NCI-H128 (cell line): ENCODE results near the gene POMT2.

Experiments
- DNase-seq: peaks from one replicate; lab custom pipeline; 2025; ENCODE audit not compliant: unreplicated experiment; lab: John Stamatoyannopoulos, UW

POMT2 gene

DNA sequence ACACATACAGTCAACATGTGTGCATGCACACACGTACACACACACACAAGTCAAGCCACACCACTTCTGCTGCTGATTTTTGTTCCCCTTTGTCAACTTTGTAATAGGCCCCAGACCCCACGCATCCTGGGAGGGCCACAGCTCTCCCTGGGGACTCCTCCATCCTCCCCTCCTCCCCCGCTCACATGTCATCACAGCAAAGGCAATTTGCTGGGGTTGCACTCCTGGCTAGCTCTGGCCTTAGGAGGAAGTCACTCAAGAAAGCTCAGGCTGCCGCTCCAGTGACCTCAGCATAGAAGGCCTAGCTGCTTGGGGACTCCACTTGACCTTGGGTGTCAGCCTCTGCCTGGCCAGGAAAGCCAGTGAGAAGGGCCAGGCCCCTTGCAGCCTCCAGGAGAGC, 76.8 kb downstream of the POMT2 start:
- DNase-seq, result no peak

DNA sequence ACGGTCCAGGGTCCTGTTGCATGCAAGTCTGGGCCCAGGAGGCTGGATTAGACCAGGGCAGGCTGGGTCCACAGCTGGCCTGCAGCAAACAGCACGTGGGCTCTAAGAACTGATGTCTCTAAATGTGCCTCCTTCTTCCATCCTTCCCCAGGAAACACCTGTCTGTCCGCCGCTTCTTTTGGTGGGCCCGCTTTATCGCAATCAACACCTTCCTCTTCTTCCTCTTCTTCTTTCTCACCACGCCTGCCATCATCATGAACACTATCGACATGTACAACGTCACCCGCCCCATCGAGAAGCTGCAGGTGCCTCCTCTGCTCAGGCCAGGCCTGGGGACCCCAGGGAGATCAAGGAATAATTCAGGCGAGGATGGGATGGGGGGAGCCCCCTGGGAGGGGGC, 77.9 kb downstream of the POMT2 start:
- DNase-seq, result no peak

DNA sequence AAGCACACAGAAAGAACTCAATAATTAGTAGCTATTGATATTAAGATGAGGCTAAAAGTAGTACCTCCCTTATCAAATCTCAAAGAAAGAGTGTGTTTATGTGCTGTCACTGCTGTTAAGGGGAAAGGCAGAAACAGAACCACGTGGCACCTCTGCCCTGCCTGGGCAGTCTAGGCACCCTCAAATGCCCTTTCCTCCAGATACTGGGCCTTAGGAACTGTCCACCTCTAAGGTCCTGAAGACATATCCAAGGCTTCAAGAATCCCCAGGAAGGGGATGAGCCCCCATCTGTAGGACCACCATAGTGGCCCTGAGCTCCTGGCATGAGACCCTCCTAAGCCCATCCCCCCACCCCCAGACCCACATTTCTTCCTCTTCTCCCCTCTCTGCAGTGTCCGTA, 78.7 kb downstream of the POMT2 start:
- no peak for DNase-seq

DNA sequence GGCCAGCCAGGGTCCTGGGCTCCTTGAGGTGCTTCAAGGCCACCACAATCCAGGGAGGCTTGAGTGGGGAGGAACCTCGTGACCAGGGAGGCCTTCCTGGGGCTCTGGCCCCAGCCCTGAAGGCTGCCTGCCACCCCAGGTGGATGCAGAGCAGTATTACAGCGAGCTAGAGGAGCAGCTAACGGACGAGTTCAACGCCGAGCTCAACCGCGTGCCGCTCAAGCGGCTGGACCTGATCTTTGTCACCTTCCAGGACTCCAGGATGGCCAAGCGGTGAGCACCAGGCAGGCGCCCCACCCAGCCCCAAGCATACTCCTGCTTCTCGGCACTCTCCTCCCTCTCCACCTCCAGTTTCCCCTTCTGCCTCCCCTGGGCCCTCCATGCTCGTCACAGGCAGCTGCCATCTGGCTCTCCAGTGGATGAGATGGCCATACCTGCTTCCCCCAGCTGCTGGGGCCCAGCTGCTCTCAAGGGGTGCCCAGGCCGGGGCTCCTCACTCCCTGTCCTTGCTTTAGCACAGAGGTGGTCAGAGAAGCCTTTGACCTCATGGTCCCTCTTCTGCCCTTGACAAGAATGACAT, 80.3 kb downstream of the POMT2 start:
- no peak for DNase-seq

DNA sequence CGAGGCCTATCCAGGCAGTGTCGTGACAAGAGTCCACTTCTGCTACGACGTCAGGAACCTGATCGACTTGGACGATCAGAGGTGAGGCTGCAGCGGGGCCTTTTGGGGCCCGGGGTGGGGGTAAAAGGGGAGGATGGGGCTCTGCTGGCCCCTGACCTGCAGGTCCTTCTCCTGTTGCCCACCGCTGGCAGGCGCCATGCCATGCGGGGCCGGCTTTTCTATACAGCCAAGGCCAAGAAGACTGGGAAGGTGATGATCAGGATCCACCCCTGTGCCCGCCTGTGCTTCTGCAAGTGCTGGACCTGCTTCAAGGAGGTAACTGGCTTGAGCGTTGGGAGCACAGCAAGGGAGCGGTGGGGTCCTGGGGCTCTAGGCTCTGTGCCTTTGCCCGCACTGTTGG, 81.3 kb downstream of the POMT2 start:
- DNase-seq, result no peak

DNA sequence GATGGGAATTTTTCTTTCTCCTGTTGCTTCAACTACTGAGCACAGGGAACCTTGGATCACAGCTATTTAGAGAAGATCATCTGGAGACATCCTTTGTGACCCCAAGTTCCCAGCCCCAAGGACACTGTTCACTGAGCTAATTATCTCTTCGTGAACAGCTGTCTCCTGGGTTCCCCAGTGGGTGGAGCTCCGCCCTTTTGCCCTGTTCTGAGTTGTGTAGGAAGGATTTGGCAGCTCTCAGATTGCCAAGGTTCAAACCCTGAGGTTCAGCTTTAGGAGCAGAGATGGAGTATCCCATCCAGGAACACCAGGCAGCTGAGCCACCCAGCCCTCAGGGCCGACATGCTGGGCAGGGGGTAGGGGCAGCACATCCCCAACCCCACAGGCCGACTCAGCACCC, 81.7 kb downstream of the POMT2 start:
- no peak for DNase-seq

DNA sequence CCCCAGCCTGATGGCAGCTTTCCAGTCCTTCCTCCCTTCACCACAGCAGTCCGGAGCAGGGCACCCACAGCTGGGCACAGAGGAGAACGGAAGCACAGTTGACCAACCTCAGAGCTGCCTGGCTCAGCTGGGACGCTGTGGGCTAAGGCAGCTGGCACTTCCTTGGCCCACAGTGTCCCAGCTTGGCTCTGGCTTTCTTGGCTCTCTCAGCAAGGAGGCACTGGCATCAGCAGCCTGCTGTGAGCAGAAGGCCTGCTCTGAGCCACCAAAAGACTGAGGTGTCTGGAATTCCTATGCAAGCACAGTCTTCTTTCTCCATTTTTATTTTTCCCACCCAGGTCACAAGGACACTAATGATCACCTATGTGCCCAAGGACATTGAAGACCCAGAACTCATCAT, 82.3 kb downstream of the POMT2 start:
- no peak for DNase-seq

- DNase-seq, result no peak
Observed at GRCh38 chr14:77236814-77237213, 83.9 kb downstream of the POMT2 start.

GRCh38 chr14:77231721-77232120, 89.0 kb downstream of the POMT2 start:
- DNase-seq, result no peak

GRCh38 chr14:77230914-77231313, 89.8 kb downstream of the POMT2 start:
- DNase-seq, result no peak

GRCh38 chr14:77228056-77228455, 92.6 kb downstream of the POMT2 start:
- no peak for DNase-seq

DNA sequence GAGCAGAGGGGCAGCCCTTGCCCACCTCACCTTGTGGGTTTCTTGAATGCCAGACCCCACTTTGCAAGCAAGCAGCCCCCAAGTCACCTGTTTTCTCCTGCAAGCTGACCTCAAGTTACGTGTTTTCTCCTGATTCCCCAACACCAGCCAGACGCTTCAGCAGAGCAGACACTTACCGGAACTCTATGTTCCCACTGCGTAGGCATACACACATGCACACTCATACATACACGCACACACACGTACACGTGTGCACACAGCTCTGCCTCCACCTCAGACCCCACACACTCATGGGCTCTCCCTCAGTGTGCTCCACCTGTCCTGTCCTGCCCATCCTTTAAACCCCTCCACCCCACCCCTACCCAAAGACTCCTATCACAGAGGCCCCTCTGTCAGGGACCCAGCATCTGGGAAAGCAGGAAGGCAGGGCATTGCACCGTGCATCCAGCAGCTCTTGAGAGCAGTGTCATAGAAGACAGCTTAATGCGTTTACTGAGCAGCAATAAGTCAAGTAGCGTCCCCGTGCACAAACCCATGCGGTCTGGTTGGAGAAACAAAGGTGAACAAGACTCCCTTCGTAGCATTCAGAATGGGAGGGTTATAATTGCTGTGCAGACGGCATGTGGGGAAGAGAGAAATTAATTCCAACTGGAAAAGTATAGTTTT, 94.7 kb downstream of the POMT2 start:
- no peak for DNase-seq

DNA sequence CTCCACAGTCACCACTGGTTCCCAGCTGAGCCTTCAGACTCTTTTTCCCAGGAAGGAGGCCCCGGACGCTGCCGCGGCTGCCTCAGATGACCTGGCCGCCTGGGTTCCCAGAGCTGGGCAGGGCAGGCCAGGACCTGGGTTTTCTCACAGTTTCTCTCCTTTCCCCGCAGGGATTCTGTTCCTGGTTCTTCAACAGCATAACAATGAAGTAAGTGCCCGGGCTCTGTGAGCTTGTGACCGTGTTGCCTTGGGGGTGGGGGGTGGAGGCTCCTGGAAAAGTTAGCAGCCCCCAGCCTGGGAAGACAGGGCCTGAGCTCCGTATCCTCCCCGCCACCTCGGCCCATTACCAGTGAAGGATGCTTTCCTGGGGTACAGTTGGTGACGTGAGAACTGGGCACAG, 95.4 kb downstream of the POMT2 start:
- no peak for DNase-seq
